Stimulated activated CD8-positive, alpha-beta memory T cell treated with anti-CD3 and anti-CD28 coated beads, Interleukin-4, amount 100 ng/mL, for 48 hours (primary cell): ENCODE results near the gene CBY2.

Experiments used
- DNase-seq: peaks from one replicate; pipeline ENCODE4 v3.0.0-alpha.2; 2020

CBY2 gene

GRCh38 chr13:45702869-45703391 is 810 bp downstream of the CBY2 start:
- DNase-seq = no peak

- no peak for DNase-seq
These were observed 2.2 kb downstream of the CBY2 start for GRCh38 chr13:45704211-45704739.

GRCh38 chr13:45704854-45705695 is 3.0 kb downstream of the CBY2 start:
- no peak for DNase-seq

DNA sequence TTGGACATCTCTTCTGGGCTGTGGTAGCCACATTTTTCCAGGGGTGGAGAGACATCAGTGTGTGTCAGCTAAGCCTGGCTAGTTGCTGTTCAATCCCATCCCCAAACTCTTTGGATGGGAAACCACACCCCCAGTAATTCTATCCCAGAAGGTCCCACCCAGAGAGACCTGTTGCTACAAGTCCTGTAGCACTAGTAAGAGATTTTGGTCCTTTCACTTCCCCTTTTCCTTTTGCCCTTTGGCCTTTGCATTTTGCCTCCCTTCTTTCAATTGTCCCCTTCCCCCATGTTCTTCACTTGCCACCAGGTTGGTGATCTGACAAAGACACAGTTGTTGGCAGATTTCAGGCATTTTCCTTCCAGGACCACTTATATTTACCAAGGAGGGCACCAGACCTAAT is 3.8 kb downstream of the CBY2 start:
- no peak for DNase-seq

- no peak for DNase-seq
These were observed 5.5 kb downstream of the CBY2 start for GRCh38 chr13:45707516-45708100.

- no peak for DNase-seq
These were observed 9.8 kb downstream of the CBY2 start for GRCh38 chr13:45711951-45712350.

- DNase-seq = no peak
These were observed 11.1 kb downstream of the CBY2 start for GRCh38 chr13:45713106-45713690.

DNA sequence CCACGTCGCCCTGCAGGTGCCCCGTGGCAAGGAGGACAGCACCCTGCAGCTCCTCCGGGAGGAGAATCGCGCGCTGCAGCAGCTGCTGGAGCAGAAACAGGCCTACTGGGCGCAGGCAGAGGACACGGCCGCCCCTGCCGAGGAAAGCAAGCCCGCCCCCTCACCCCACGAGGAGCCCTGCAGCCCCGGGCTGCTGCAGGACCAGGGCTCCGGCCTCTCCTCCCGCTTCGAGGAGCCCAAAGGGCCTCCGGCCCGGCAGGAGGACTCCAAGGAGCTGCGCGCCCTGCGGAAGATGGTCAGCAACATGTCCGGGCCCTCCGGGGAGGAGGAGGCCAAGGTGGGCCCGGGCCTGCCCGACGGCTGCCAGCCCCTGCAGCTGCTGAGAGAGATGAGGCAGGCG is 11.6 kb downstream of the CBY2 start:
- no peak for DNase-seq

- no peak for DNase-seq
These were observed 12.1 kb downstream of the CBY2 start for GRCh38 chr13:45714170-45714569.

DNA sequence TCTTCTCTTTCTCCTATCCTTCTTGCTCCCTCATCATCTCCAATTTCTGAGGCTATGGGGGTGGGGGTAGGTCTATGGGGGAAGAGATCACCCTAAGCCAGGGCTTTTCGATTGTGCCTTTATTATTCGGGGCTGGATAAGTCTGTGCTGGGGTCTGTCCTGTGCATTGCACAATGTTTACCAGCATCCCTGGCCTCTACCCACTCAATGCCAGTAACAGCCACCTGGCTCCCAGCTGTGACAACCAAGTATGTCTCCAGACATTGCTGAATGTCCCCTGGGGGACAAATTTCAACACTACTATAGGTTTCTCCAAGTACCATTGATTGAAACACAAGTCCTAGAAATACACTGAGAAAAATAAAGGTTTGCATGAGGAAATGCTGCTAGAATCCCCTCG is 13.2 kb downstream of the CBY2 start:
- no peak for DNase-seq

DNA sequence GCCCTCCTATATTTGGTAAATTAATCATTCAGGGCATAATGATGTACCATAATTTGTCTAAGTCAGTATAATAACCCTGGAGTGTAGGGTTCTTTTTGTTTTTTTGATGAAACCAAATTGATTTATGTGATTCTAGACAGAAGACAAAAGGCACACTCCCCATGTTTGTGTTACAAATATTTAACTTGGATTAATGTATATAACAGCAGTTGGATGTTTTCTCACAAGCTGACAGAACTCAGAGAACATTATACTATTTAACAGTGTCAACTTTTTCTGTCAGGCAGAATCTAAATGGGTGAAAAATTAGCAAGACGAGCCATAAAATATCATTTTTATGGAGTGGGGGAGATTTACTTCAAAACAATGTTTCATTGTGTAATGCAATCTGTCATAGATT is 15.2 kb downstream of the CBY2 start:
- no peak for DNase-seq

- DNase-seq = no peak
These were observed 15.9 kb downstream of the CBY2 start for GRCh38 chr13:45718063-45718462.

DNA sequence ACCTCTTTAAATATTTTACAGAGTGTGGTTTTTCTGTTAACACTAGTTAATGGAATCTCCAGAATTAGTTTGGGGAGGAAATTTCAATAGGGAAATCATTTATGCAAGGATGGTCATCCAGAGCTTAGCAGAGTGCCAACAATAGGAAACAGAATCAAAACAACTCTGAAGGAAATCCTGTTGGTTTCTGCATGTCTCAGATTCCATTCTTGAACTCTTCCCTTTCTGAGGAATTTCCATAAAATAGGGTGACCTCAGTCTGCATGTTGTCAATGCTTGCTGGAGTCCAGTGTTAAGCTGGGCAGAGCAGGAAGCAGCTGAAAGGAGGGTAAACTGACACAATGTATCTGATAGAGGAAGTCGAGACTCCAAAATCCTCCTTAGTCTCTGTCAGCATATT is 16.9 kb downstream of the CBY2 start:
- no peak for DNase-seq

DNA sequence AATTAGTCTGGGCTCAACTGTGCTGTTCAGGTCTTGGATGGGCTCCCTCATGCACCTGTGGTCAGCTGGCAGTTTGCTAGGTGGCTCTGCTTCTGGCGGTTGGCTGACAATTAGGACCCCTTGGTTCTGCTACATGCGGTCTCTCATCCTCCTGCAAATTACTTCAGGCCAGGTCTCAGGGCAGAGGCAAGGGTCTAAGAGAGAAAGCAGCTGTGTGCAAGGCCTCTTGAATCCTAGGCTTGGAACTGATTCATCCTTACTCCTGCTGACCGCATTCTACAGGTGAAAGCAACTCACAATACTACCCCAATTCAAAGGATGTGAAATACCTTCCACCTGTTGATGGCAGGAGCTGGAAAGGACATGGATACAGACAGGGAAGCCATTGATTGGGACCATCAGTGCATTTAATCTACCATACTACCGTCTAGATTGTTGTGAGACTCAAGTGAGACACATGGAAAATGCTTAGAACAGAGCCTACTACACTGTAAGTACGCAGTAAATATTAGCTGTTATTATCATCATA is 19.1 kb downstream of the CBY2 start:
- no peak for DNase-seq

- DNase-seq = no peak
These were observed 21.7 kb downstream of the CBY2 start for GRCh38 chr13:45723798-45724197.

GRCh38 chr13:45728759-45729158 is 26.6 kb downstream of the CBY2 start:
- DNase-seq = no peak

DNA sequence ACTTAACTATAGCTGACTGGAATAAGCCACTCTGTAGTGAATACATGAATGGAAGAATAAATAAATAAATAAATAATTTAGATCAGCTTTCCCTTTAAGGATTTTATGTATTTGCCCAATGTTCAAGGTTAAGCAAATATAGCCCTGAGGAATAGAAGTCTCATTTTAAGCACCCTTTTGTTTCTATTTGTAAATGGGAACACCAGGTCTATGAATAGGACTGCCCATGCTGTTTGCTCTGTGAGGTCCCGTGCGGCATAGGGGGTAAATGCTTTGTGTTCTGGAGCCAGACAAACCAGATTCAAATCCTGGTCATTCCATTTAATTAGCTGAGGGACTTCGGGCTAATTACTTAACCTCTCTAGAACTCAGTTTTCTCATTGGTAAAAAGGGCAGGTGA is 29.3 kb downstream of the CBY2 start:
- DNase-seq = no peak

DNA sequence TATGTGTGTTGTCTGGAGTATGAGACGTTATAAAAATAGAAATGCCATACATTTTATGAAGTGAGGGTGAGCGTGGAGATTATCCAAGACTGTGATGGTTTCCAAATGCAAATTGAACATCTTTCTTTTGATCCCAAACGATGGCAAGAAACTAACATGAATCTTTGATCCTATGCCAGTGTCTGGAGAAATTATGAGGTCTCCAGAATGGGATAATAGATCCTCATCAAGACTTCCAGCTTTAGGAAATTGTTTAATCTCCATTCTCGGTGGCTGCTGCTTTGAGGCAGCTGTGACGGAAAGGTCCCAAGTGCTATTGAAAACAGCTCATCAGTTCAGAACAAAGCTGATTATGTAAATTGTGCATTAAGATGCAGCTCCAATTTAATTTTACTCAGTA is 30.8 kb downstream of the CBY2 start:
- DNase-seq = no peak

- DNase-seq = no peak
These were observed 31.2 kb downstream of the CBY2 start for GRCh38 chr13:45733361-45733760.

DNA sequence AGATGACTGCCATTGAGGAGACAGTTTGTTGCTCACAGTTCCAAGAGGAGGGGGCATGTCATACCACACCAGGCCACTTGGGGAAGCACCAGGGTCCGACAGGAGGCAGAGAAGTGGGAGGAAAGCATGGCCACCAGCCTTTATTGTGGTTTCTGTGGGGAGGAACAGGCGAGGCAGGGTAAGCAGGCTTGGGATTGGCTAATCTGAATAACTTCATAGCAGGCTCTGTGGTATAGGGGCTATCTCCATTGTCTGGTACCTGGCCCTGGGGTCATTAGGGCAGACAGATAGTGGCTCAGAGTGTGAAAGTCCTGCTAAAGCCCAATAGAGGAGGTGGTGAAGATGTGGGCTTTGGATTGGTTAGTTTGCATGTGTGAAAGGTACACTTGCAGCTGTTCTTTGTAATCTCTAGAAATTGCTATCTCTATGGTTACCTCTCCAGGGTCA is 35.5 kb downstream of the CBY2 start:
- peak; percentile 36 for DNase-seq

DNA sequence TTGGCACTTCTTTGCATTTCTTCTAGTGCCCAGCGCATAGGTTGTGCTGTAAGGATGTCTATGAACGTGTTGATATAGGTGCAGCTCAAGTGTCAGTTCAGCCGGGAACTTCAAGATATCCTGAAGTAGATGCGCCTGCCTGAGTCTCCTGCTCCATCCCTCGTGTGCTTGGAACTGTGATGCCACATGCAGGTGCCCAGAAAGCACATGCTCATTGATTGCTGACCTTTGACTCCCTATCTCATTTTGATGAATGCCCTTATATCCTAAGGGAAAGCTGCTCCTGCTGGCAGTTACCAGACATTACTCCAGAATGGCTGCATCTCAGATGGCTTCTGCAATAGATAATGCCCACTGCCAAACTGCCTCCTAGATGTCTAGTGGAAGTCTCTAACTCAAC is 40.9 kb downstream of the CBY2 start:
- DNase-seq = no peak

DNA sequence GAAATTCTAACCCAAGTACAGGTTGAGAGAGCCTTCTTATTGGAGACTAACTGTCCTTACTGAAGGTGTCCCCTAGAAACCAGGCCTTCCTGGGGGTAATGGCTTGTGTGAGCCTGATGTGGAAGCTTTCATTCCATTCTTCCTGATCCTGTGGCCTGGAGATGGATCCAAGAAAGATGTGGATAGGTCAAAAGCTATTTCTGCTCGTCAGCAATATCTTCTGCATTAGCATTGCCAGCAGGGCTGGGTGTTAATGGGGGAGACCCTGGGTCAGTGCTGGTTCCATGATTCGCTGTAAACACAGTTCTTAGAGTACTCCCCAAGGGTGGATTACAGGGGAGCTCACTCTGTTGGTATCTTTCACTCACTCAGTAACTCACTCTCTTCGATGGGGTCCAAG is 42.9 kb downstream of the CBY2 start:
- no peak for DNase-seq

DNA sequence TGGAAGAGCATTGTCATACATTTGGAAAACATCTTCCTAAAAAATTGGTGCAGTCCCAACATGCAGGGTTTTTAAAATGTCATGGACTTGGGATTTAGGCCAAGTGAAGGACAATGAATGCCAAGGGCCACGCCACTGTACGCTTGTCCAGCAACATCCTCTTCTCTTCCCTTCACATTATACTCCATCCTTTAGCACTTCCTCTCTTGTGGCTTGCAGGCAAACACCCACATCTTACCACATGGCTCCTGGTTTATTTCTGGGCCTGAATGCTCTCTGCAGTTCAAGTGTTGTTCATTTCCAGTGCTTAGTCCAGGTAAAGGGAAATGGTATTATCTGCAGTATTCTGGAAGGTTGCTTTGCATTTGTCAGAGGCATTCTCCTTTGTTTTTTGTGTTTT is 45.0 kb downstream of the CBY2 start:
- no peak for DNase-seq
